ENCODE data around the gene ATP11C. TPM values are rescaled to one million over a fixed set of nuclear protein-coding genes. Genes with fewer than 3 reads are reported as not detected.

Gene ATP11C
- total and polyA plus RNA-seq, 2 of the 4 experiments (the other 2 are of a cell fraction) = 19.3 to 40.0 TPM

- in situ Hi-C loops (cut with MboI; ENCODE audit: low sequenced_read_pairs) (no loop called here), intact Hi-C loops (cut with micrococcal nuclease) (no loop called here), dilution Hi-C loops (cut with HindIII; ENCODE audit: low sequenced_read_pairs, unreplicated experiment) (no loop called here)
- Histone ChIP-seq H3K23ac (ENCODE audit: low read depth, low read length) (peak overlapping the region; percentile 68; the same call in 1 of the 2 replicates), H3K56ac (ENCODE audit: extremely low read depth, insufficient read depth, low read length) (0 out of 2 replicates have a peak overlapping the region, but pooled peaks have one; percentile 66), H3K14ac (replicated peaks; ENCODE audit: low read depth, low read length) (0 out of 2 replicates have a peak overlapping the region, but pooled peaks have one; percentile 62), H4K8ac (ENCODE audit: low read depth in 2 of 2, low read length in 2 of 2) (peak overlapping the region; percentile 55 to 92; a peak in 2 of 4 replicates), H3K27ac (ENCODE audit: insufficient read depth, low read length) (peak overlapping the region; percentile 76), H3K79me1 (ENCODE audit: low read depth in 1 of 2, low read length in 2 of 2) (peaks cover 0 to 19% of the 10 kb centered on the region in 2 experiments; a peak in 3 of 4 replicates), H2BK120ac (ENCODE audit: low read depth, low read length) (peak overlapping the region; percentile 91), H4K91ac (ENCODE audit: insufficient read depth, low read depth, low read length) (peak overlapping the region; percentile 87; the same call in 1 of the 2 replicates), H3K9ac (ENCODE audit: low read depth, low read length) (no peak overlapping the region; the same call in 1 of the 2 replicates), H2AK5ac (ENCODE audit: low read depth, low read length) (no peak overlapping the region), H3K18ac (ENCODE audit: low read depth, low read length) (peak overlapping the region; percentile 89; the same call in 1 of the 2 replicates), H3K9me3 (ENCODE audit: control insufficient read depth, insufficient read depth, low read length) (no peaks in the 10 kb centered on the region), H4K20me1 (ENCODE audit: insufficient read depth, low read length) (no peaks in the 10 kb centered on the region), H3K4me3 (ENCODE audit: insufficient read depth, low read depth, low read length) (peak overlapping the region; percentile 19; the same call in 1 of the 2 replicates), H2BK5ac (ENCODE audit: low read depth, low read length, poor library complexity, severe bottlenecking) (peak overlapping the region; percentile 89), H2BK15ac (ENCODE audit: low read depth, low read length) (0 out of 3 replicates have a peak overlapping the region, but pooled peaks have one; percentile 26), H2BK20ac (ENCODE audit: low read depth, low read length) (peak overlapping the region; percentile 86), H3K27me3 (ENCODE audit: control insufficient read depth, insufficient read depth, low read length) (no peaks in the 10 kb centered on the region), H3K4me2 (ENCODE audit: low read depth, low read length) (peak overlapping the region; percentile 97), H3K4me1 (ENCODE audit: control insufficient read depth, insufficient read depth, low read length) (peaks cover 8% of the 10 kb centered on the region), H2AK9ac (replicated peaks; ENCODE audit: low read depth, low read length, poor library complexity) (no peak overlapping the region), H3K36me3 (ENCODE audit: control insufficient read depth, insufficient read depth, low read length) (no peaks in the 10 kb centered on the region), H4K5ac (ENCODE audit: low read depth, low read length) (peak overlapping the region; percentile 87), H2AFZ (replicated peaks; ENCODE audit: low read length, poor library complexity) (no peak overlapping the region), H3K4ac (ENCODE audit: low read depth, low read length) (peak overlapping the region; percentile 90), H3K9me1 (ENCODE audit: insufficient read depth, low read length) (peaks cover 6% of the 10 kb centered on the region; the same call in 1 of the 2 replicates)
- DNase-seq (peak; percentile 88), ATAC-seq (ENCODE audit: low read depth) (peak; percentile 87)
- POLR2A ChIA-PET (ENCODE audit: unreplicated experiment) = interaction anchor here (0.6 kb wide), 2 partner anchors 42 to 280 kb away, joined by 4 to 5 read pairs; partner anchors contain the start of gene ATP11C
- CTCF ChIA-PET = interaction anchor here (0.7 kb wide), 1 partner anchor 116 kb away, joined by 6 read pairs; no protein-coding TSS in a partner anchor
- no CpG with 5 or more reads among the region's 3 CpGs for WGBS, 2 experiments (ENCODE audit: extremely low coverage in 2 of 2, insufficient read length in 1 of 2)
- BruUV-seq (replicated peaks) = no TSS peak
- TF ChIP-seq FOS (IDR thresholded peaks at IDR 0.05; ENCODE audit: low read depth, low read length) (peak; percentile 59; the same call in 1 of the 2 replicates), NFE2L2 (IDR thresholded peaks at IDR 0.05; ENCODE audit: low read depth, low read length) (no peak), RCOR1 (IDR thresholded peaks at IDR 0.05; ENCODE audit: insufficient replicate concordance, low read length) (peak; percentile 48), USF2 (IDR thresholded peaks at IDR 0.05; ENCODE audit: low read depth, low read length) (no peak)
These were observed 41.7 kb downstream of the ATP11C start for GRCh38 chrX:139890991-139891700.
